ENCODE results near the gene ITM2C. TPM values are rescaled to one million over a fixed set of nuclear protein-coding genes. Genes with fewer than 3 reads are reported as not detected.

The ITM2C gene
- total RNA-seq, 1 experiment from 2014 or later = 184 TPM

DNA sequence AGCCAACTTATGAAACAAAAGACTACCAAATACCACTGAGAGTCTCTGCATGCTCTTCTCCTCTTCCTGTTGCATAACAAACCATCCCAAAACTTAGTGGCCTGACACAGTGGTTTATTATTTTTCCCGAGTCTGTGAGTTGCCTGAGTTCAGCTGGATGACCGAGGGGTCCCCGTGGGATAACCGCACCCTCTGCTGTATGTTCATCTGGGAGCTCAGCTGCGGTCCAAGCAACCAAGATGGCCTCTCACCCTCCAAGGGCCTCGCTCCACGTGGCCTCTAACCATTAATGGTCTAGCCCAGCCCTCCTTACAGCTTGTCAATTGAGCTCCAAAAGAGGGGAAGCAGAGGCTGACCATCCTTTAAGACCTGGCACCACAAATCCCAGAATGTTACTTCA lies 17.1 kb downstream of the ITM2C start:
- in situ Hi-C loops (cut with HindIII; ENCODE audit: low pct_unique_long_range_greater_than_20kb, low sequenced_read_pairs) = no loop called here
- no peak for DNase-seq (ENCODE audit: low read depth, low spot score)

DNA sequence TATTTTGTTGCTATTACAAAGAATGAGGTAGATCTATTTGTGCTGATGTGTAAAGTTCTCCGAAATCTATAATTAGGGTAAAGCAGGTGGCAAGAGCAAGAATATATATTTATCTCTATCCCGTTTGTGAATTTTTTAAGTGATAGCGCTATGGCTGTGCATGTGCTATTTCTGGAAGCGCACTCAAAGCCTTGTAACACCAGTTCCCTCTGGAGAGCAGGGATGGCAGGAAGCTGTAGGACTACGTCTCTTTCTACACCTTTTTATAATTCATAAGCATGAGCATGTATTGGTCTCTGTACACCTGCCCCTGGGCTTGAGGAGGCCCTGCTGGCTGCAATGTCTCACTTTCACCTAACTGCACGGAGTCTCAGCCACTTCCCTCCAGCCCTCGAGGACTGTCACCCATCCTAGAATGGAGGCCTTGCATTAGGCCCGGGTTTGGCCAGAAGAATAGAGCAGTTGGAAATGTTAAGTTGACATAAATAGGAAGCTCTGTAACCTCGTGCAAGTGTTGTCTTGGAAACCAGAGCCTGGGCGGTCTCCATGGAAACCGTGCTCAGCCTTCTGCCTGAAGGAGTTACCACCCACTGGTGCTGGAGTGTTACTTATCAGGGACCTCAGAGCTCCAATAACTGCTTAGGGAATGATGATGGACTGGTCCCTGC lies 20.9 kb downstream of the ITM2C start:
- DNase-seq (ENCODE audit: low read depth, low spot score) = peak; percentile 32
- in situ Hi-C loops (cut with HindIII; ENCODE audit: low pct_unique_long_range_greater_than_20kb, low sequenced_read_pairs) = no loop called here

DNA sequence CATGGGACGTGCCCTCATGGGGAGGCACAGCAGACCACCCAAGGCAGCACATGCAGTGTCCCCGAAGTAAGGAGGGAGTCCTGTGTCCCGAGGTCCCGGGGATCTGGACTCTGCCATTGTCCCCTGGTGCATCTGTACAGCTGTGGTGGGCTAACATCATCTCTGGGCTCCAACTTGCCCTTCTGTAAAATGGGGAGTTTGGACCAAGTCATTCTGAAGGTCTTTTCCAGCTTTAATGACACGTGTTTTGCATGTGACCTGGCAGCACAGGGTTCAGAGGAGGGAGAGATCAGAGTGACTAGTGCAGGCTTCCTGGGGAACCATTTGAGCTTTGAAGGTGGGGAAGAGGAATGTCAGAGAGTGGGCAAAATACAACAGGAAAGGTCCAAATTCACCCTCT lies 21.5 kb downstream of the ITM2C start:
- no peak for DNase-seq (ENCODE audit: low read depth, low spot score)
- in situ Hi-C loops (cut with HindIII; ENCODE audit: low pct_unique_long_range_greater_than_20kb, low sequenced_read_pairs) = no loop called here

DNA sequence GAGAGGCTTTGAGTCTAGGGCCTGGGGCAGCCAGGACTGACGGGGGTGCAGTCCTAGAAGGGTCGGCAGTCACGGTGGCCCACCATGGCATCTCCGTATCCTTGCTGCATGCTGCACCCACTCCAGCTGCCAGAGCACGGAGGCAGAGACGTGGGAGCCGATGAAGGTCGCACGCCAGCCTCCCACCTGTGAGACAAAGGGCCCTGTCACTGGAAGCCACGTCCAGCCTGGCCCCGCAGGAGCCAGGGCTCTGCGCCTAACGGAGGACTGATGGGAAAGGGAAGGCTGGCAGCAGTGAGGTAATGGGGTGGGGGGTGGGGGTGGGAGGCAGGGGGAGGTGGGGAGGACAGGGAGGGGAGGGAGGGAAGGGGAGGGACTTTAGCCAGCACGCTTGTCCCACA lies 21.9 kb downstream of the ITM2C start:
- DNase-seq (ENCODE audit: low read depth, low spot score) = no peak
- in situ Hi-C loops (cut with HindIII; ENCODE audit: low pct_unique_long_range_greater_than_20kb, low sequenced_read_pairs) = no loop called here

DNA sequence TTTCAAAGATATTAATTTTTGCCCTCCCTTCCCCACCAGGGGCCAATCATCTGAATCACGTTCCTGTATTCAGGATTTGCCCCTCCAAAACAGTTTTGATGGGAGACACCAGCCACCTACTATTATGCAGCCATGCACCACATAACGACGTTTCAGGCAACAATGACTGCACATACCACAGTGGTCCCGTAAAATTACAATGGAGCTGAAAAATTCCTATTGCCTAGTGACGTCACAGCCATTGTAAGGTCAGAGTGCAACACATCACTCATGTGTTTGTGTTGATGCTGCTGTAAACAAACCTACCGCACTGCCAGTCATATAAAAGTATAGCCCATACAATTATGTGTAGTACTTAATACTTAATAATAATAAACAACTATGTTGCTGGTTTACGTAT lies 22.6 kb downstream of the ITM2C start:
- DNase-seq (ENCODE audit: low read depth, low spot score) = no peak
- in situ Hi-C loops (cut with HindIII; ENCODE audit: low pct_unique_long_range_greater_than_20kb, low sequenced_read_pairs) = no loop called here

DNA sequence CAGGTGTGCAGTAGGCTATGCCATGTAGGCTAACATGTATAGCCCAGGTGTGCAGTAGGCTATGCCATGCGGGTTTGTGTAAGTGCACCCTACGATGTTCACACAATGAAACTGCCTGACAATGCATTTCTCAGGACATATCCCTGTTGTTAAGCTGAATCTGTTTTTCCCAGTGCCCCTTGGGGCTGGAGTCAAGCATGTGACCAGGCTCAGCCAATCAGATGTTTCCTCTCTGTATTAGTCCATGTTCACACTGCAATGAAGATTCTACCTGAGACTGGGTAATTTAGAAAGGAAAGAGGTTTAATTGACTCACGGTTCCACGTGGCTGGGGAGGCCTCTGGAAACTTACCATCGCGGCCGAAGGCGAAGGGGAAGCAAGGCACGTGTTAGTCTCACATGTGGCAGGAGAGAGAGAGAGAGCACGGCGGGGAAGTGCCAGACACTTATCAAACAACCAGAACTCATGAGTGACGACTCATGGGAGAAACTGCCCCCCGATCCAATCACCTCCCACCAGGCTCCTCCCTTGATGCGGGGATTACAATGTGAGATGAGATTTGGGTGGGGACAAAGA lies 24.2 kb downstream of the ITM2C start:
- no peak for DNase-seq (ENCODE audit: low read depth, low spot score)
- in situ Hi-C loops (cut with HindIII; ENCODE audit: low pct_unique_long_range_greater_than_20kb, low sequenced_read_pairs) = no loop called here

DNA sequence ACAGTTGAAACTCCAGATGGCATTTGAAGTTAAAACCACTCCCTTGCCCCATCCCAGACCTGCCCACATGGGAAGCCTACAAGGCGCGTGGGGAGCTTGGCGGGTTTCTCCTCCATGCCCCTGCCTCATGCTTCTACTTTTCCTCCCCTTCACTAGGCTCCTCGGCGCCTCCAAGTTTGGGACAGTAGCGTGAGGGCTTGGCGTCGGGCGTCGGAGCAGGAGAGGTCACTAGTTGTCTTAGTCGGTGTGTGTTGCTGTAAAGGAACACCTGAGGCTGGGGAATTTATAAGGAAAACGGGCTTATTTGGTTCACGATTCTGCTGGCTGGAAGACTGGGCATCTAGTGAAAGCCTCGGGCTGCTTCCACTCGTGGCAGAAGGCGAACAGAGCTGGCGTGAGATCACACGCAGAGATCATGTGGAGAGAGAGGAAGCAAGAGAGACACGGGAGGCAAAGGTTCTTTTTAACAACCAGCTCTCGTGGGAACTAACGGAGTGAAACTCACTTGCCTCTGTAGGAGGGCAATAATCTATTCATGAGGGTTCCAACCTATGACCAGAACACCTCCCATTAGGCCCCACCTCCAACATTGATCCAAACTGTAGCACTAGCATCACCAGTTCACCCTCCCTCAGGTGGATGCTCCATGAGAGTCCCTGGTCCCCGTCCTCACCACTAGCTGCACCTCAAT lies 25.3 kb downstream of the ITM2C start:
- in situ Hi-C loops (cut with HindIII; ENCODE audit: low pct_unique_long_range_greater_than_20kb, low sequenced_read_pairs) = no loop called here

DNA sequence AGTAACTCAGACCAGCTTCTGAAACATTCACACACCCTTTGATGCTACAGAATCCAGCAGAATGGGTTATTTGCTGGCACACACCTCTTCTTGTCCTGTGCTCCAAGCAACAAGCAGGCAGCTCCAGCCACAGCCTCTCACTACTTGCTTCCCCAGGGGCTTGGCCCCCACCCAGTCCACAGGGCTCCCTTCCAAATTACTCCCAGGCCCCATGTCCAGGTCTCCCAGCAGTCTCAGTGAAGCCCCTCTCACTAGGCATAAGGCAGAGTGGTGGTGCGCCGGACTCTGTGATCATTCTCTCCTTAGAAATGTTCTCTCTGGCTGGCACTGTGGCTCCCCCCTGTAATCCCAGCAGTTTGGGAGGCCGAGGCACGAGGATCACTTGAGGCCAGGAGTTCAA lies 25.9 kb downstream of the ITM2C start:
- in situ Hi-C loops (cut with HindIII; ENCODE audit: low pct_unique_long_range_greater_than_20kb, low sequenced_read_pairs) = no loop called here
- DNase-seq (ENCODE audit: low read depth, low spot score) = no peak

More for the DNA sequence above, 25.3 kb downstream of the ITM2C start:
- no peak for DNase-seq (ENCODE audit: low read depth, low spot score)

DNA sequence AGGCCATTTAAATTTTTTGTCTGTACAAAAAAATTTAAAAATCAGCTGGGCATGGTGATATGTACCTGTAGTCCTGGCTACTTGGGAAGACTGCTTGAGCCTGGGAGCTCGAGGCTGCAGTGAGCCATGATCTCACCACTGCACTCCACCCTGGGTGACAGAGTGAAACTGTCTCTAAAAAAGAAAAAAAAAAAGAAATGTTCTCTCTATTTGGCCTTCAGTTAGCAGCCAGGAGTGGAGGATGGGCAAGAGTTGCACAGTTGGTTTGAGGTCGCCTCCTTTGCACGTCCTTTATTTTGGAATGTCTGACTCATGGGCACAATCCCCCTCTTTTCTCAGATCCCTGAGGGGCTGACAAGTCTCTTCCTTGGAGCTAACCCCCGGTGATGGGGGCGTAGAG lies 26.3 kb downstream of the ITM2C start:
- no peak for DNase-seq (ENCODE audit: low read depth, low spot score)
- in situ Hi-C loops (cut with HindIII; ENCODE audit: low pct_unique_long_range_greater_than_20kb, low sequenced_read_pairs) = no loop called here

DNA sequence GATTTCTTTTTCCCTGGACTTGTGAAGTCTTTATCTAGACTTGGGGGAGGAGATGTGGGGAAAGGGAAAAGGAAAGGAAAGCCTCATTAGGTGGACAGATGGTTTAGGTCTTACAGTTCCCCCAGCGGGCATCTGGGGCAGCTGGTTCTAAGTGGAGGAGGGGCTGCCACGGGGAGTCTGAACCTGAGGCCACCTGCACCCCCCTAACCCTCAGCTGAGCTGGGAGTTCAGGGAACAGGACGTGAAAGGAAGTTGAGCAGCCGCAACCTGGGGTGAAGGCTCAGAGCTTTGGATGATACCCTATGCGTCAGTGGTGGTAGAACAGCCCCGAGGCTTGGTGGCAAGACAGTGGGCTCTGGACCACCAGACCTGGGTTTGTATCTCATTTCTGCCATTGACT lies 26.8 kb downstream of the ITM2C start:
- in situ Hi-C loops (cut with HindIII; ENCODE audit: low pct_unique_long_range_greater_than_20kb, low sequenced_read_pairs) = no loop called here
- no peak for DNase-seq (ENCODE audit: low read depth, low spot score)

DNA sequence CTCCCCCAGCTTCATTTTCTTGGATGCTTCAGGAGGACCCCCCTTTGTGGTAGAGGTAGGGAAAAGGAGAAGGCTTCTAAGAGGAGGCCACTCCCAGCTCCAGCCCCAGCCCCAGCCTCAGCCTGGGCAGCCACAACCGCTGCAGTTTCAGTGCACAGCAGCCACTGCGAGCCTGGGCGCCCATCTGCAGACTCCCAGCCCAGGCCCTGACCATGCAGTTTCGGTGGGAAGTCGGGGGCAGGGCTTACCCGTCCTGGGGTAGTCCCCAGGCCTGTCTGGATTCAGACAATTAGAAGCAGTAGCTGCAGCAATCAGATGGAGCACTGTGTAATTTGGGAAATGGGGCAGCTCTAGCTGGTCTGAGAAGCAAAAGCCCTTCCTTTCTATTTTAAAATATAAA lies 28.6 kb downstream of the ITM2C start:
- in situ Hi-C loops (cut with HindIII; ENCODE audit: low pct_unique_long_range_greater_than_20kb, low sequenced_read_pairs) = no loop called here
- no peak for DNase-seq (ENCODE audit: low read depth, low spot score)

DNA sequence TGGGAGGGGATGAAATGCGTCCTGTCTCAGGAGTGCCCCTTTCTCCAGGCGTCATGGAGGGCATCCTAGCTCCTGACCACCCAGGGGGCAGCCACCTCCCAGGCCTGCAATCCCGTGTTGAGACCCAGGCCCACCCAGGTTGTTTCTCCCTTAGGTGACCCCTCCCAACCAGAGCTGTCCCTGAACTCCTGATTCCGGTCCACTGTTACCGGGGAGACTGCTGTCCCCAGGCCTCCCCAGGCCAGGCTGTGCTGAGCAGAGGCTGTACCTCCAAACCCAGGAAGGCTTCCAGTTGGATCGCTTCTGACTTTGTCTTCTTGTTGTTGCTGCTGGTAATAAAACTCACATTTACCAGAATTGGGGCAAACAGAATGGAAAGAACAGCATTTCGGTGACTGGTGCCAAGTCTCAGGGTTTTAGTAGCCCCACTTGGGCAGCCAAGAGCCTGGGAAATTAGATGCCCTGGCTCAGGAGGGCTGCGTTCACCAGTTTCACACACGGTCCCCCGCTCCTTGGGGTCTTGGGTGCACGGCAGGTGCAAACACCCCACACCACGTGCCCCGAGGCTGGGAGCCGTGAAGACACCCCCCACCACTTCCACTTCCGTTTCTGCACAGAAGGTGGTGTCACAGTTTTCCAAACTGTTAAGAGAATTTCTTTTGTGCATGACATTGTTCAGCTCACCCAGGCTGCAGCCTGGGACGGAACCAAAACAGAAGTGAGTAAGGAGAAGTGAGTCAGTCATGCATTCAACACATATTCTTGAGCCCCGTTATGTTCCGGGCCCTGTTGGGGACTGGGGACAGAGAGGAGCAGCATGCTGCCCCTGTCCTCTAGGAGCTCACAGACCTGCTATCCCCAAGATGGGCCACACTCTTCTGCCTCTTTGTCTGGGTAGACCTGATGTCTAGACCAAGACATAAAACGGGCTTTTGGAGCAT lies 29.4 kb downstream of the ITM2C start:
- in situ Hi-C loops (cut with HindIII; ENCODE audit: low pct_unique_long_range_greater_than_20kb, low sequenced_read_pairs) = no loop called here
- DNase-seq (ENCODE audit: low read depth, low spot score) = no peak

DNA sequence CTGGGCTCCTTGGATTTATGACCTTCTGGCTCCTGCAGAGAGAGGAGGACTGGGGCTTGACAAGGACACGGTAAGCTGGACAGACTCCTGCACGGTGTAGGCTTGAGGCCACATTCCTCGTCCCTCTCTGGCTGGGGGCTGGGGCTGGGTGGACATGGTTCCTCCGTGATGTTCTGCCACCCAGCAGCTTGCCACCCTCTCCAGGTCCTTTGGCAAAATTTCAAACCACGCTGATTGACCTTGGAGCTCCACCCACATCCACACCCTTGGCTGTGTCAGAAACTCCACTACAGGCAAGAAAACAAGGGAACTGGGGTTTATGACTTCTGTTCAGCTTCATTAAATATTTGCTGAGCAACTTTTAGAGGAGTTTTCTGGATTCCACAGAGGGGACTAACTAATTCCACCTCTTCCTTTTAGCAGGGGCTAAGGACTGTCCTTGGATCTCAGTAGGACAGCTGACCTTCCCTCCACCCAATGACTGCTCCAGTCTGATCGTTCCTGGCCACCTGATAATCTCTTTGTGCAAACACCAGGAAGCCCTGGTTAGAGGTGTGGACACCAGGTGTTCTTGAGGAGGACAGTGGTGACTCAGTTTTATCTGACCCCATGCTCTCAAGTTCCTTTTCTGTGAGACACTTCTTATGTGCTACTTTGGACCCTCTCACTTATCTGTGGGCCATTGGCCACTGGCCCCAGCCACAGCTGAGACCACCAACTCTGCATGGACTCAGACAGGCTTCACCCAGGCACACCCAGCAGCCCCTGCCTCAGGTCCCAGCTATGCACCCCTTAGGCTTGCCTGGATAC lies 31.0 kb downstream of the ITM2C start:
- in situ Hi-C loops (cut with HindIII; ENCODE audit: low pct_unique_long_range_greater_than_20kb, low sequenced_read_pairs) = no loop called here
- no peak for DNase-seq (ENCODE audit: low read depth, low spot score)

DNA sequence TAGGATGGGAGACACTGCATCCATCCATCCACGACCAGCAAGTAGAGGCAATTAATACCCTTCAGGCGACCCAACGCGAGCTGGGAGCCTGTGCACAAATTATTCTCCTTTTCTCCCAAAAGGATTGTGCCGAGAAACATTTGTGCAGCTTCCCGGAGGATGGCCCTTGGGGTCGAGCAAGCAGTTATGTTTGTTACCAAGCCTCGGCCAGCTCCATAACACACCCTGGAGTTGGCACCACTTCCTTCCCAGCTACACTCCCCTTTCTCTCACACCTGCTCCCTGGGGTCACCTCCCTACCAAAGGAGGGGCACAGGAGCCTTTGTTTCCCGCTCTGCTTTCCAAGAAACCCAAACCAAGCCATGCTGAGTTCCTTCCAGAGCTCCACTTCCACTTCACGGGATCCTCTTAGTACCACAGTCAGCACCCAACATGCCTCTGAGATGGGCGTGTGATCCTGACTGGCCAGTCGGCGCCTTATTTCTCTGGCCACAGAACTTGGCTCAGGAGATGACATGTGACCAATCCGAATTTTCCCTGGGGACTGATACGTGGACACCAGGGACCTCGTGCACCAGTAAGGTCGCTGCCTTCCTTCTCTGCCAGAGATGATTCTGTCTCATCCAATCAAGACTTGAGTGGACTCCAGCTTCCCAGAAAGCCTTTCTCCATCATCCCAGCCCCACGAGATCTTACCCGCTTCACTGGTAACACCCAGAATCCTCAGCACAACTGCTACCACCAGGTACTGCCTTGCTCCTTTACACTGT lies 31.8 kb downstream of the ITM2C start:
- DNase-seq (ENCODE audit: low read depth, low spot score) = peak; percentile 2
- in situ Hi-C loops (cut with HindIII; ENCODE audit: low pct_unique_long_range_greater_than_20kb, low sequenced_read_pairs) = no loop called here

DNA sequence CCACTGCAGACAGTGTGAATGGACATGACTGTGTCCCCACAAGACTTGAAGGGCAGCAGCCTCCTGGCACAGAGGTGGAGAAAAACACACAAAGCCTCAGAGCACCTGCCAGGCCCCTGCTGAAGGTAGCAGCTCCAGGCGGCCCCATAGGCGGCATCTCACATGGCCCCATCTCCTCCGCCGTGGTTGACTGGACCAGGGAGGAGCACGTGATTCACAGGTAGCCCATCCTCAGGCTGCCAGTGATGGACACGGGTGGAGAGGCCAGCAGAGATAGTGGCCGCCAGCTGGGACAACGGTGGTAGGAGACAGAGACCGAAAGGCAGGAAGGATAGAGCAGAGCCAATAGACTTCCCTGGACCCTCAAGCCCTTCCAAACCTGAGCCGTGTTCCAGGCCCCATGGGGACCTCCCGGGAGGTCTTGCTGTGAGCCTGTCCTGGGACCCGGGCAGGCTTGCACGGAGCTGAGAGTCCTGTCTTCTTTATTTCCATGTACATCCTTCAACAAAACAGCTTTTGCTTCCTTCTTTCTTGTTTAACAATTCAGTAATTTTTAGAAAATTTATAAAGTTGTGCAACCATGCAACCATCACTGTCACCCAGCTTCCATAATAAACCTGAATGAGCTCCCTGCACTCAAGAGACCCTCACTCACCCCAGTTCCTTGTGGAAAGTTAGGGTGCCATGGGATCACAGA lies 33.4 kb downstream of the ITM2C start:
- in situ Hi-C loops (cut with HindIII; ENCODE audit: low pct_unique_long_range_greater_than_20kb, low sequenced_read_pairs) = no loop called here
- no peak for DNase-seq (ENCODE audit: low read depth, low spot score)

DNA sequence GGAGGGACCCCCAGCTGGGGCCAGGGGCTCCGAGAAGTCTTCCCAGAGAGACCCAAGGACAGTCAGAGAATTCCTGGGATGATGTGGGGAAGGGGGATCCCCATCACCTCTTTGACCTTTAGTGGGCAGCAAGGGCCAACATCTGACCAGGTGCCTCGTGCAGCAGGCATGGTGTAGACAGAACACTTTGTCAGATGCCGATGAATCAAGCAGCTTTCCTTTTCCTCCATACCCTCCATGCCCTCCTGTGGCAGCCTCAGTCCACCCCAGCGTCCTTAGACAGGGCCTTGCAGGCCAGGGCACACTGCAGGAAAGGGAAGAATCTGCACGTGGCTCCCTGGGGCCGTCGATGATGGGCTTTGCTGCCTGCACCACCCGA lies 34.0 kb downstream of the ITM2C start:
- in situ Hi-C loops (cut with HindIII; ENCODE audit: low pct_unique_long_range_greater_than_20kb, low sequenced_read_pairs) = no loop called here

More for the DNA sequence above, 34.0 kb downstream of the ITM2C start:
- DNase-seq (ENCODE audit: low read depth, low spot score) = no peak
